GM12864 (cell line): Measurements from ENCODE around the gene BSX.

Experiments used
- DNase-seq: peaks from one replicate; pipeline ENCODE4 v3.0.0-alpha.2; 2011; ENCODE audit warnings: low read depth
- H3K4me3 ChIP-seq: 2 replicates; pipeline ENCODE4 v1.5.1; 2011; ENCODE audit warnings: mild to moderate bottlenecking, low read depth, low read length, control low read depth
- CTCF ChIP-seq: IDR thresholded peaks from 2 replicates; pipeline ENCODE4 v1.5.1; 2011; ENCODE audit warnings: low read depth, mild to moderate bottlenecking, moderate library complexity, low read length, control low read depth, inconsistent platforms; ENCODE audit errors: missing control alignments

The BSX gene

GRCh38 chr11:122979103-122979814, 2.4 kb downstream of the BSX start:
- no peak for DNase-seq
- no peak for TF ChIP-seq CTCF
- H3K4me3 ChIP-seq, result no peak overlapping the region

GRCh38 chr11:122978299-122978620, 3.4 kb downstream of the BSX start:
- H3K4me3 ChIP-seq, result no peak overlapping the region
- TF ChIP-seq CTCF, result no peak
- no peak for DNase-seq

- no peak for DNase-seq
These were observed 4.0 kb downstream of the BSX start for GRCh38 chr11:122977470-122978298.

GRCh38 chr11:122976734-122977469, 4.7 kb downstream of the BSX start:
- no peak for TF ChIP-seq CTCF
- H3K4me3 ChIP-seq, result no peak overlapping the region
- no peak for DNase-seq

More at GRCh38 chr11:122977470-122978298, 4.0 kb downstream of the BSX start:
- no peak for TF ChIP-seq CTCF
- no peak overlapping the region for H3K4me3 ChIP-seq

GRCh38 chr11:122976061-122976733, 5.4 kb downstream of the BSX start:
- no peak for TF ChIP-seq CTCF
- no peak overlapping the region for H3K4me3 ChIP-seq
- DNase-seq, result no peak

GRCh38 chr11:122963961-122964360, 17.7 kb downstream of the BSX start:
- DNase-seq, result no peak
- no peak for TF ChIP-seq CTCF
- H3K4me3 ChIP-seq, result no peak overlapping the region
